GM19043 (cell line): ENCODE data around the gene KLHL3.

Source experiments
- ATAC-seq: cut with Tn5 transposase; IDR thresholded peaks from one replicate; pipeline ENCODE4 v1.9.1; 2021; ENCODE audit warnings: low read depth; ENCODE audit not compliant: unreplicated experiment

The KLHL3 gene

DNA sequence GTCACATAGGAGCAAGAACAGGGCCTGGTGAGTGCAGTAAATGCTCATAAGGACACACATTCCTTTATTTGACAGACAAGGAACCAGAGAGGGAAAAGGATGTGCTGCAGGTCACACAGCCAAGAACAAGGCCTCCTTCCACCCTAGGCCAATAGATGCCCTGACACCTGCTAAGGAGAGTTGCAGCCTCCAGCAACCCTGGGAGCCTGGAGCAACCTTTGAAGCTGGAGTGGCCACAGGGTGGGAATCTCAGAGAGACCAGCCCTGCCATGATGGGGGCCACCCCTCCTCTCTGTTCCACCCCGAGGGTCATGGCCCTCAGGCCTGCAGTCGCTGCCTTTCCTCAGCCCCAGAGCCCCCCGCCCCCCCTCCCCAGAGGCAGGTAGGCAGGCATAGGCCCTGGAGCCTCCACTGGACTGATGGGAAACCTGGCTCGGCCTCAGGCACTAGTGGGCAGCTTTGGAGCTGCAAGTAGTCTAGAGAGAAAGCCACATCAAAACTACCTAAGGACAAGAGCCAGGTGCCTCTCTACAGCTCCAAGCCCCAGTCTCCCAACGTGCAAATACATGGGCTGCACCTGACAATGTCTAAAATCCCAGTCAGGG is 120.6 kb downstream of the KLHL3 start:
- no peak for ATAC-seq

DNA sequence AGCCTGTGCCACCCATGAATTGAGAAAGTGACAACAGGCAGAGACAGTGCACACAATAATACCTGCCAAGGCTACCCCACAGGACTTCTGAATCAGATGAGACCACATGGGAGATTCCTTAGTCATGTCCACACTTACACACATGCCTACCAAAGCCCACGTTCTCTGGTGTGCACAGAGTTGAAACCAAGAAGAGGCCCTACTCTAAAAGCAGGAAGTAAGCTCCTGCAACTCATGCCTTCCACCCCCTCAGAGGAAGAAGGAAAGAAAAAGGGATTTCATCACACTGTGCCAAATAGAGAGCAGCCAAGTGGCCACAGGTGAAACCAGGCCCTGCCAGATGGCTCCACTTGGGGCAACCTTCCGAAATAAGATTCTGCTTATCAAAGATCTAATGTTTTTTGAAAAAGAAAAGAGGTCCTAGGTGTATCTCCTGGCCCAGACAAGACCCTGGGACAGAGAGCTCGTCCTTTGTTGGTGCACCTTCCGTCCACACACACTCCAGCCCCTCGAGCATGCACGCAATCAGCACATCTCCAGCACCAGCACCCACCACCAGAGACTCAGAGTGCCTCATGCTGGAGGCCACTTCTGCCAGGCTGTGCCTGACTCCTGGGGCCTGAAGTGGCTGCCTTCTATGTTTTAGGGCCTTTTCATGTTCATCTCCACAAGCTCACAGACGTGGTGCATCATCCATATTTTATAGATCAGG is 122.2 kb downstream of the KLHL3 start:
- ATAC-seq, result no peak

DNA sequence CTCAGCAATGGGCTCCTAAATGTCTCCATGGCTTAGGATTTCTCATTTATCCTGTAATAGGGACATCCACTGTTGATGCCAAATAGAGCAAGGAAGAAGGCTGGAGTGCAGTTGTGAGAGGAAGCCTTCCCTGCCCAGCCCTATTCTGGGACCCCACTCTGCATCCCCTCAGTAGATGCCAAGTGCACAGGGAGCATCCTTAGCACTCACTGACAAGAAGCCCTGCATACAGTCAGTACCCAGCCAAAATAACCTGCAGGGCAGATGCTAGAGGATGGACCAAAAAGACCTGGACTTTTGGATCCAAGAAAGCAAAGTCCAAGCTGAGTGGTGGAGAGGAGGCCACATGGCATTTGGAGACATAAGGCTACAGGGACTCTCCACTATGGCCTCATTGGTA is 123.3 kb downstream of the KLHL3 start:
- ATAC-seq, result no peak

DNA sequence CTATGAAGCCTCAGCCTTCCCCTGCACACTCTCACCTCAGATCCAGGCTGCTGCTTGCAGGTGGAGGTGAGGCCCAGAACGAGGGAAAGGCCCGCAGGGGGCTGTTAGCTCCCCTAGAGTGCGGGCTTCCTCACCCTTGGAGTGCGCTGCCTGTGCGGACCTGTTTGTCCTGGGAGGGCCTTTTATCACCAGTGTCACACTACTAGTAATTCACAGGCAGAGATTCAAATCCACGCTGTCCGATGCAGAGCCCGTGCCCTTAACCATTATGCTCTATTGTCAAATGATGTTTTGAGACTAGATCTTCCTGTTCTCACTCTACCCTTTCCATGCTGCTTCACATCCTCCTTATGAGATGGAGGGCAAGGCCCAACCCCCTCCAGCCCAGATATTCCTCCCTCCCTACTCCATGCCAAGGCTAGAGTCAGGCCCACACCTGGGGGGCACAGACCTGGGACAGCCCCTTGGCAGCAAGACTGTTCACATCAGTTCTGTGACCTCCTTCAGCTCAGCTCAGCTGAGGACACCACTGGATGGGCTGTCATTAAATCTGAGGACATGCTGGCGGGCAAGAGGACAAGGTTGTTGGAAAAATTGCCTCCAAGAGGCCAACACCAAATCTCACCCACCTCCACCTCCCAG is 124.0 kb downstream of the KLHL3 start:
- no peak for ATAC-seq

DNA sequence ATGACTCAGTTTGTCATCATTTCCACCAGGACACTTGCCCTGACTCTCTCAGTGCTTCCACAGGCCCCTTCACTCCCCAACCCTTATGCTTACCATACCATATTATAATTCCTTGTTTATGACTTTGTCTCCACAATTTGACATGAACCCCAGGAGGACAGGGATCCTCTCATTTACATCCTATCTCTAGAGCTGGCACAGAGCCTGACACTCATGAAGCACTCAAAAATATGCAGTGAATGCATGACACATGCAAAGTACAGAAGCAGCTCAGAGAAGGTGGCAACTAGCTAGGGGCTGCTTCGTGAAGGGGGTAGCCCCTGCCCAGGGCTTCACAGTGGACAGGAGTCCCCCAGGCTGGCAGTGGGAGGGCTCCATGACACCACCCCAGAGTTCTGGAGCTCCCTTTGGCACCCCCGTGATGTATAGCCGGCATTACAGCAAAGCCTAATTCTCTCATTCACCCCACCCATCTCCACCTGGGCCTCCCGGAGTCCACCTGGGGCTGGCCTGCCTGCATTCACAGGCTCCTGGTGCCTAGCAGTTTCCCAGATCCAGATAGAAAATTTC is 124.8 kb downstream of the KLHL3 start:
- no peak for ATAC-seq

DNA sequence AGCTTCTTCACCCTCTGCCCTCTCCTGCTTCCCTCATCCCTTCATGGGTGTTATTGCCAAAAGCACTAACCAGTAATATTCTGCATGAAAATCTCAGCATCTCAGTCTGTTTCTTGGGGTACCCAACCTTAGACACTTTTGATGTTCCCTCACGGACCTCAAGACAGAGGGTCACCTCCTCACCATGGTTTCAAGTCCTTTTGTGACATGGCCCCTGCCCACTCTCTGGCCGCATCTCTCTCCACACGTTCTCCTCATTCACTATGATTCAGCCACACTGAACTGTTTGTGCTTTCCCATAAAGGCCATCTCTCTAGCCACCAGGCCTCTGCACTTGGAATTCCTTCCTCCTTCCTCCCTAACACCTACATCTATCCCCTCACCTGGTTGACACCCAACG is 125.3 kb downstream of the KLHL3 start:
- ATAC-seq, result no peak

DNA sequence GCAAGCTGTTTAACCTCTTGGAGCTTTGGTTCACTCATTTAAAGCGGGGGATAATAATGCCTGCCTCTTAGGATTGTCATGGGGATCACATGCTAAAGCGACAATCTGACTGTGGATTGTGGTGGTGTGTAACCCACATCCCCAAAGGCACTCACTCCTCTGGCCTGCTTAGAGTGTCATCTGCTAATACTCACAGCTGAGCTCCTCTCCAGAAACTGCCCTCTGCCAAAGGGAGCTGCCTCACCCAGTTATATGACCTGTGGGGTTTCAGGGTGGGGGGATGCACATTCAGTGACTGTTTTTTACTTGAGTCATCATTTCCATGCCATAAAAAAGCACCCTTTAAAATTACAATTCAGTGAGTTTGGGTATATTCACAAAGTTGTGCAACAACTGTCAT is 126.8 kb downstream of the KLHL3 start:
- ATAC-seq, result no peak

DNA sequence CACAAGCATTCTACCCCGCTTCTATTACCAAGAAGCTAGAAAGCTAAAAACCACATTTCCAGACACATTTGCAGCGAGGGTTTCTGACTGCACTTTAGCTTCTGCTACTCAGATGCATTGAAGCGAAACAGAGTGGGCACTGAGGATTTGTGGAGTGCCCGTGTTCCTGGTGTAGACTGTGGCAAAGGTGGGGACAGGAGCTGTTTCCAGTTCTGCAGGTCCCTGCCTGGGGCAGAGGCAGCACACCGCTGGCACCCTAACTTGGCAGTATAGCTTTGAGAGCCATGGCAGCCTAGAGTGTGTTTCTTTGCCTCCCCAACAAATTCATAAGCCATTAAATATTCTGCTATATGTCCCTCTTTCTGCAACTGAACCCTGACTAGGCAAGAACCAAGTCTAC is 128.1 kb downstream of the KLHL3 start:
- ATAC-seq, result no peak

DNA sequence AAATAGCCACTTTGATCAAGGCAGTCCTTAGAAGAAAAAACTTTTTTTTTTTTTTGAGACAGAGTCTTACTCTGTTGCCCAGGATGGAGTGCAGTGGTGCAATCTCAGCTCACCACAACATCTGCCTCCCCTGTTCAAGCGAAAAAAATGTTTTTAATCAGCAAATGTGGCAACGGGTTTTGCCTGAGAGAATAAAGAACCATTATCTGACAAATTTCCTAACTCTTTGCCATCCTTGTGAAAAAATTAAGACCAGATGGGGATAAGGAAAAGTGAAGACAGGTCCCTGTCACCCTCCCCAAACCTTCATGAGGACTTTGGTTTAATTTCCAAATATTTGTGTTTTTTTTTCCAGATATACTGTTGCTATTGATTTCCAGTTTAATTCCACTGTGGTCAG is 129.5 kb downstream of the KLHL3 start:
- ATAC-seq, result no peak

DNA sequence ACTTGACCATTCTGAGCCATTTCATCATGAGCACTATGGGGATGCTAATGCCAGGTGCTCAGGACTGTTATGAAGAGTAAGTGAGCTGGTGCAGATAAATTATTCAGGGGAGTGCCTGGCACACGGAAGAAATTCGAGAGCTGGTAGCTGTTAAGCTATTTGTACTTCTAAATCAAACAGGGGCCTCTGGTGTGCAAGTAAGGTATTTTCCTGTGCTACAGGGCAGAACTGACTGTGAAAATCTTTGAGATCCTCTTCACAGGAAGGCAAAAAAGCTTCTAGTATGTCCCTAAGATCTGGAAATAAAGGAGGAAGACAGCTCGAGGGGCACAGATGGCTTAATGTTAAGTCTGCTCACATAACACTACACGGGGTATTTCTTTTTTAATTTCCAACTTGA is 130.5 kb downstream of the KLHL3 start:
- no peak for ATAC-seq

DNA sequence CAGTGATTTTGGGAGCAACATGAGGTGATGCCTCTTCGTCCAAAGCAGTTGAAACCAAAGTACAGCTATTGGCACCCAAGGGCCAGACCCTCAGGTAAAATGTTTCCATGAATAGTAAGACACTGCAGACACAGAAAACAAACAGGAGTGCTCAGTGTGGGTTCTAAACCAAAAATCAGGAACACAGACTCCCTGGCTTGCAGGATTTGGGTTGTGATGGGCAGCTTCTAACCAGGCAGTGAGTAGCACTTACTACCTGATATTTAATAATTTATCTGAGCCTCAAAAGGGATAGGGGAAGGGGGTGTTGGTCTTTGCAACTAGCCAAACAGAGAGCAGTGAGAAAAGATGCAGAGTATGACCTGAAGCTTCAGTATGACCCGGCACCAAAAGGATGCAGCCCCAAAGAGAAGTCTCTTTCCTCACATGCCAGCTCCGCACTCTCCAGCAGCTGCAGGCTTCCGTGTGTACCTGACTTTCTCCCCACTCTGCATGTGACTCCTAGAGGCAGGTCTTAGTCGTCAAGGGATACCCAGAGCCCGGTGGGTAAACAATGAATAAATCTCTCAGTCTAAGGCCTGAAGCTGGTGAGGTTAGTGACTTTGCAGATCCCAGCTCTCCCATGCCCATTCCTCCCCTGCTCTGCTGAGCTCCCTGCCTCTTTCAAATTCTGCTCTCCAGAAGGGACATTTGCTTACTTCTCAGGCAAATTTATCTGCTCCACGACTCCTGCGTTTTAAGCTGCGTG is 131.4 kb downstream of the KLHL3 start:
- no peak for ATAC-seq

DNA sequence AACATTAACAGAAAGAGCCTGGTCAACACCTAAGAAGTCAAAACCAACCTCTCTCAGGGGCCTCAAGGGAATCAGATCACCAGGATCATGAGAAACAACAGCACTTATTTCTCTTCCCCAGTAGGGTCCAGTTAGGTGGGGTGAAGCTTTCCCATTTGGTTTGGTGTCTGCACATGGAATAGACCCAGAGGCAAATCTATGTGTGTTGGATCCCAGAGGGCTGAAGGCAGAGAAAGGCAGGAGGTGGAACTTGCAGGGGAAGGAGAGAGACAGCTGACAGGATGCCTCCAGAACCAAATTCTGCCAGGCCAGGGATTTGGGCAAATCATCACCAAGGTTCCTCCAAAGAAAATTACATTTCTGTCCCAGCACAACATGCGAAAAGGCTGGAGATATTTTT is 132.0 kb downstream of the KLHL3 start:
- ATAC-seq, result no peak

DNA sequence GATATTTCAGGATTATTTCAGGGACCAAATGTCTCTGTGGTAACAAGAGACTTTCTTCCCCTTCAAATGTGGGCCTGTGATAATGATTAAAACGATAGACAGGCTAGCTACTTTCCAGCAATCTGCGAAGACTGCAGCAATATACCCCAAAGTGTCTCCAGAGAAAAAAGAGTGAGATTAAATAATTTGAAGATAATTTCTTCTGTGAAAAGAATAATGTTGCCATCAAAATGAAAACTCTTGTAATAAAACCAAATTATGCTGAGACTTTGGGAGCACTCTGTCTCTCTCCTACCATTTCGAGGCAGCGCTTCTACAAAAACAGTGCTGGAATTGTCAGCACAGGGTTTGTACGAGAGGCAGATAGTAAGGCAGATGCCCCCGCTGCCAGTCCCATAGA is 132.5 kb downstream of the KLHL3 start:
- no peak for ATAC-seq

DNA sequence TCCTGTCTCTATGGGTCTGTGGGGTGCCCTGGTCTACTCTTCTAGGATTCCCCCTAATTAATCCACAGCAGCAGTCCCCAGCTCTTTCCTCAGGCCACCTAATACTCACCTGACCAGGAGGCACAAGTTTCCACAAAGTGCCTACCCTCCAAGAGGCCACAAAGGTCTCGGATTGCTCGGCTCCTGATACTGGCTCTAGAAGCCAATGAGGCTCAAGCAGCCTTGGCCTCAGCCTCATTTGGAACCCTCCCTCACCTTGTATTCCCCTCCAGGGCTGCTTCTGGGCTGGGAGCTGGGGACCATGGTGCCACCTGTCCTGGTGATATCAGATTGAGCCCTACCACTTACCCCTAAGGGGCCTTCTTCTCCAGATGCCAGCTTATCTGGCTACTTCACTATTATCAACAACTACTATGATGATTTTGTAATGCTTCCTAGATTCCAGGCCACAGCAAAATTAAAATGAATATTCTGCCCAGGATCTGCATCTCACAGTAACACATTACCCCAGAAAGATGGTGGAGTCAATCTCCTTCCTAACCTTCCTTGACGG is 133.1 kb downstream of the KLHL3 start:
- ATAC-seq, result no peak

DNA sequence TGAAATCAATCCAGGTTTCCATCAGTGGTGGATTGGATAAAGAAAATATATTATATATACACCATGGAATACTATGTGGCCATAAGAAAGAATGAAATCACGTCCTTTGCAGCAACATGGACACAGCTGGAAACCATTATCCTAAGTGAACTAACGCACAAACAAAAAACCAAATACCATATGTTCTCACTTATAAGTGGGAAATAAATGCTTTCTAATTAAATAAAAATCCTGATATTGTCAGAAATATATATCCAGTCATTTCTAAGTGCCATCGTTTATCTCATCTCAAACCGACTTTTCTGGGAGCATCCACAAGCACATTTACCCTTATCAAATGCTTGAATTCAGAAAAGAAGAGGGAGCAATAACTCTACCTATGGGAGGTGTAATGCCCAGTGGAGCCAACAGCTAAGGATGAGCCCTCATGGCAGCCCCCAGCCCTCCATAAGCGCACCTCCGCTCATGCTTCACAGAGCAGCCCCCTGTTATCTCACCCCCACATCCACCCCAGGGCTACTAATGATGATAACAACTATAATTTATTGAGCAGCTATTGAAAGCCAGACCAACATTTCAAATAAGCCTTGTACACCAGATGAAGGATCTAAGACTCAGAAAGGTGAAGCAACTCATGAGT is 135.0 kb downstream of the KLHL3 start:
- ATAC-seq, result no peak

DNA sequence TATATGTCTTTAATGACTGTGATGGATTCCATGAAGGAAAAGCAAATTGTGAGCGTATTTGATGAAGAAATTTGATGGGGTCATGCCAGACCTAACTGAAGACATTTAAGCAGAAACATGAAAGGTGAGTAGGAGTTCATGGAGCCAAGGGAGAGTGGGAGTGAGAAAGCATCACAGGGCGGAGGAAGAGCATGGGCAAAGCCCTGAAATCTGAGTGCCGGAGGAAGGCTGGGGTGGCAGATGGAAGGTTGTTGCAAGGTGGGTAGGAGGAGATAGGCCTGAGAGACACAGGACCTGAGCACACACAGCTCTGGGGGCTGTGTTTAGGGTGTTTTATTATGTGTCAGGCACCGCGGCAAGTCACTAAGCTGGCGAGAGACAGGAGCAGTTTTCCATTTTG is 136.4 kb downstream of the KLHL3 start:
- no peak for ATAC-seq

DNA sequence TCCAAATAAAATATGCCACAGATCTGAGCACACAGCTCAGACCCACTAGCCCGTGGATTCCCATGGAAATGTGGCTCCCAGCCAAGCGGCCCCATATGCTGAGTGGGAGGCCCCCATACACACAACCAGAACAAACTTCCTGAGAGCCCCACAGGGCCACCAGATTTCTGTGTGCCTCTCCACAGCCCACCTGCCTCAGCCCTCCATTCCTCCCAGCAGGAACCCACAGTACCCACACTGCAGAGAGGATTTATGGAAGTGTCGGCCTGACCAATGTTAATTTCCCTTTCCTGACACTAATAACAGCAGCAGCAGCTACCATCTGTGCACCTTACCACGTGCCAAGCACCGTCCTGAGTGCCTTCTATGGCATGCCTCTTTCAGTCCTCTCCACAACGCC is 137.5 kb downstream of the KLHL3 start:
- ATAC-seq, result no peak

DNA sequence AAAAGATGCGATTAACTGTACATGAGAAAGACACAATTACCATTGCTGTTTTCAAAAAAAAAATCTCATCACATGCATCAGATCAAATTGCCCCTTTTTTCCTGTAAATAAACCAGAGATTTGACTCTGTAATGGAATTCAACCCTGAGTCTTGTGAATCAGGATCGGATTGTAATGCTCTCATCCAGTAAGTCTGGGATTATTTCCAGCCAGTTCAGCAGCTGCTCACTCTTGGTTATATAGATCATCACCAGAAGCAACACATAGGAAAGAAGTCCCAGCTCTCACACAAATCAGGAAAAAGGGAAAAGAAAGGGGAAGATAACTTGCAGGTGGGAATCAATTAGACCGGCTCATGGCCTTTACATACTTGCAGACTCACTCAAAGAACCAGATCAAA is 138.9 kb downstream of the KLHL3 start:
- no peak for ATAC-seq

DNA sequence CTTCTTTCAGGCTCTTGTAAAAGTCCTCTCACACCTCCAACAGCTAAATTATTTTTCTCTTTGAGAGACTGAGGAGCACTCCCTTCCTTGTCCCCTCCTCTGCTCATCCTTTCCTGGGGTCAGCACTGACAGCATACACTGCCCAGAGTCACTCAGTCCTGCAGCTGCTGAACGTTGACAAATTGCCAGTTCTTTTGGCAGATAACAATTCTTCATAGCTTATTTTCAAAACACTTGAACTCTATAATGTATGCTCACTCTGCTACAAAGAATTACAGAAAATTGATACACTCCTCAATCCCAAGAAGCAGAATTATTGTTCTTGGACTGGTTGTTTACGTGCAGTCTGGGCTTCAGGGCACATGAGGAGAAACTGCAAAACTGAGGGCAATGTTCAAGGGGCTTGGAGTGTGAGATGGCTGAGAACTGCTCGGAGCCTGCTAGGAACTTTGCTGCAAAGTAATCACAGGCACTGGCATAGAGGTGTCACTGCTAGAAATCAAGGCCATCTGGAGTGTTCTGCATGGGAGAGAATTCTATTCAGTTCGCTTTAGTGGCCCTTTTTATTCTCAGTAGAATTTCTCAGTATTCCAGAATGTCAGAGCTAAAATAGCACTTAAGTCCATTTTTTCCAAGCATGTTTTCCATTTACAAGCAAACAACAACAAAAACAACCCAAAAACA is 140.4 kb downstream of the KLHL3 start:
- no peak for ATAC-seq

DNA sequence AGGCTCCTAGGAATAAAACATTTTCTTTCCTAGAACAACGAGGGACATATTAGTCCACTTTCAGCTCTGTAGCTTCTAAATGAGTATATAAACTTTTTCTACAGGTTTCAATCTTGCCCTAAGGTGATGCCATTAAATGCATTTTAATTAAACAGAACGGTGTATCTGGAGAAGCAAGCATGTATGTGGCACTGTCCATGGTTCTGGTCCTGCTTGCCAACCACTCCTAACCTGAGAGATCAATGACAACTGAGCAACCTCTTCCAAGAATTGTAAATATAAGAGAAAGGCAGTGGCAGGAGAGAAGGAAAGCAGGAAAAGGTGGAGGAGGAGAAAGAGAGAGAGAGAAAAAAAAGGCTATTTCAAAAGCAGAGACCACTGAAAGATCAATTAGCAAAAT is 141.2 kb downstream of the KLHL3 start:
- no peak for ATAC-seq
